IMR-90 (cell line): ENCODE data around the gene PRKD3. TPM values are rescaled to one million over a fixed set of nuclear protein-coding genes. Genes with fewer than 3 reads are reported as not detected.

Experiments used
- ATAC-seq: fragments of 200-7000 bp; cut with Tn5 transposase; 2 replicates; pipeline ENCODE4 v1.9.1; 2020; ENCODE audit warnings: low read depth, mild to moderate bottlenecking, moderate library complexity
- BruUV-seq: library from RNA; stranded (reverse); fragments of 400-500 nt; replicated peaks from 2 replicates; lab custom pipeline; 2021; lab: Mats Ljungman, UMichigan
- CTCF ChIA-PET: fragments of 300-600 bp; formaldehyde crosslinking; extraction: SDS; loops from one replicate; lab custom pipeline; 2021; ENCODE audit warnings: antibody characterized with exemption; lab: Yijun Ruan, JAX
- POLR2A ChIA-PET: fragments of 300-600 bp; sonication (Branson Sonifier 250); formaldehyde crosslinking; loops from one replicate; lab custom pipeline; 2022; ENCODE audit warnings: antibody characterized with exemption; ENCODE audit not compliant: unreplicated experiment; lab: Charles Lee
- DNase-seq: peaks from one replicate; pipeline ENCODE4 v3.0.0; 2013
- H2AFZ ChIP-seq: replicated peaks from 2 replicates; pipeline ENCODE3; 2013; ENCODE audit warnings: low read length, mild to moderate bottlenecking; ENCODE audit not compliant: poor library complexity
- H2AK5ac ChIP-seq: 2 replicates; pipeline ENCODE4 v1.6.1; 2013; ENCODE audit warnings: low read depth, low read length, inconsistent platforms
- H2AK9ac ChIP-seq: replicated peaks from 2 replicates; pipeline ENCODE3; 2013; ENCODE audit warnings: mild to moderate bottlenecking, low read depth, low read length, moderate library complexity; ENCODE audit not compliant: poor library complexity
- H2BK120ac ChIP-seq: 2 replicates; pipeline ENCODE4 v1.6.1; 2013; ENCODE audit warnings: low read depth, low read length, inconsistent platforms
- H2BK15ac ChIP-seq: 3 replicates; pipeline ENCODE4 v1.6.1; 2013; ENCODE audit warnings: low read depth, low read length, inconsistent platforms
- H2BK20ac ChIP-seq: 2 replicates; pipeline ENCODE4 v1.6.1; 2013; ENCODE audit warnings: low read depth, mild to moderate bottlenecking, inconsistent platforms, low read length, moderate library complexity
- H2BK5ac ChIP-seq: 2 replicates; pipeline ENCODE4 v1.6.1; 2013; ENCODE audit warnings: mild to moderate bottlenecking, low read depth, low read length, inconsistent platforms; ENCODE audit not compliant: poor library complexity, severe bottlenecking
- H3K14ac ChIP-seq: replicated peaks from 2 replicates; pipeline ENCODE4 v1.6.1; 2013; ENCODE audit warnings: low read depth, low read length, inconsistent platforms
- H3K18ac ChIP-seq: 2 replicates; pipeline ENCODE4 v1.6.1; 2013; ENCODE audit warnings: low read depth, low read length, control low read depth
- H3K23ac ChIP-seq: 2 replicates; pipeline ENCODE4 v1.6.1; 2013; ENCODE audit warnings: low read depth, low read length, inconsistent platforms
- H3K27ac ChIP-seq: 2 replicates; pipeline ENCODE4 v1.5.1; 2013; ENCODE audit warnings: mild to moderate bottlenecking, control low read depth, low read length; ENCODE audit not compliant: insufficient read depth
- H3K27me3 ChIP-seq: 2 replicates; pipeline ENCODE4 v1.6.1; 2013; ENCODE audit warnings: low read length; ENCODE audit not compliant: control insufficient read depth, insufficient read depth
- H3K36me3 ChIP-seq: 2 replicates; pipeline ENCODE4 v1.6.1; 2013; ENCODE audit warnings: low read length, mixed read lengths; ENCODE audit not compliant: control insufficient read depth, insufficient read depth
- H3K4ac ChIP-seq: 2 replicates; pipeline ENCODE4 v1.6.1; 2013; ENCODE audit warnings: low read depth, low read length, inconsistent platforms
- H3K4me1 ChIP-seq: 2 replicates; pipeline ENCODE4 v1.6.1; 2013; ENCODE audit warnings: low read length, mixed read lengths; ENCODE audit not compliant: control insufficient read depth, insufficient read depth
- H3K4me2 ChIP-seq: 2 replicates; pipeline ENCODE4 v1.6.1; 2013; ENCODE audit warnings: low read depth, mild to moderate bottlenecking, control low read depth, low read length, moderate library complexity
- H3K4me3 ChIP-seq: 2 replicates; pipeline ENCODE4 v1.5.1; 2013; ENCODE audit warnings: low read depth, mild to moderate bottlenecking, control low read depth, low read length, moderate library complexity; ENCODE audit not compliant: insufficient read depth
- H3K56ac ChIP-seq: 2 replicates; pipeline ENCODE4 v1.6.1; 2013; ENCODE audit warnings: low read length, inconsistent platforms; ENCODE audit not compliant: insufficient read depth; ENCODE audit errors: extremely low read depth
- H3K79me1 ChIP-seq, 2 experiments: 2 replicates each; pipeline ENCODE4 v1.6.1; 2013; ENCODE audit warnings: low read length in 2 of 2, inconsistent platforms in 1 of 2, low read depth in 1 of 2
- H3K9ac ChIP-seq: 2 replicates; pipeline ENCODE4 v1.6.1; 2013; ENCODE audit warnings: low read depth, low read length, control low read depth
- H3K9me1 ChIP-seq: 2 replicates; pipeline ENCODE4 v1.6.1; 2013; ENCODE audit warnings: low read length, inconsistent platforms; ENCODE audit not compliant: insufficient read depth
- H3K9me3 ChIP-seq: 2 replicates; pipeline ENCODE4 v1.6.1; 2013; ENCODE audit warnings: low read length; ENCODE audit not compliant: control insufficient read depth, insufficient read depth
- H4K20me1 ChIP-seq: 2 replicates; pipeline ENCODE4 v1.6.1; 2013; ENCODE audit warnings: low read length, inconsistent platforms; ENCODE audit not compliant: insufficient read depth
- H4K5ac ChIP-seq: 2 replicates; pipeline ENCODE4 v1.6.1; 2013; ENCODE audit warnings: mild to moderate bottlenecking, low read depth, low read length, control low read depth
- H4K8ac ChIP-seq, 2 experiments: 2 replicates each; pipeline ENCODE4 v1.6.1; 2013; ENCODE audit warnings: low read depth in 2 of 2, low read length in 2 of 2, control low read depth in 1 of 2, inconsistent platforms in 1 of 2
- H4K91ac ChIP-seq: 2 replicates; pipeline ENCODE4 v1.6.1; 2013; ENCODE audit warnings: low read depth, low read length, inconsistent platforms; ENCODE audit not compliant: insufficient read depth
- BHLHE40 ChIP-seq: fragments of 150-350 bp; IDR thresholded peaks from 2 replicates; pipeline ENCODE4 v1.6.1; 2016; ENCODE audit warnings: mild to moderate bottlenecking, low read depth, low read length
- CEBPB ChIP-seq: IDR thresholded peaks from 2 replicates; pipeline ENCODE4 v1.6.1; 2012; ENCODE audit warnings: low read depth, low read length, improper control_type of control experiment
- CHD1 ChIP-seq: IDR thresholded peaks from 2 replicates; pipeline ENCODE4 v1.6.1; 2012; ENCODE audit warnings: low read depth, low read length, improper control_type of control experiment
- CTCF ChIP-seq: conservative IDR thresholded peaks from 2 replicates; pipeline ENCODE4 v1.5.1; 2012; ENCODE audit warnings: mild to moderate bottlenecking, low read depth, low read length, improper control_type of control experiment
- ELK1 ChIP-seq: fragments of 150-350 bp; IDR thresholded peaks from 2 replicates; pipeline ENCODE4 v1.6.1; 2016; ENCODE audit warnings: low read depth, mild to moderate bottlenecking, low read length, moderate library complexity, borderline replicate concordance
- FOS ChIP-seq: fragments of 150-350 bp; IDR thresholded peaks from 2 replicates; pipeline ENCODE4 v1.6.1; 2016; ENCODE audit warnings: low read depth, low read length
- MAFK ChIP-seq: IDR thresholded peaks from 2 replicates; pipeline ENCODE4 v1.6.1; 2012; ENCODE audit warnings: low read depth, low read length, improper control_type of control experiment
- MAZ ChIP-seq: IDR thresholded peaks from 2 replicates; pipeline ENCODE4 v1.6.1; 2012; ENCODE audit warnings: low read depth, mild to moderate bottlenecking, low read length, improper control_type of control experiment, moderate library complexity, borderline replicate concordance
- NFE2L2 ChIP-seq: fragments of 150-350 bp; IDR thresholded peaks from 2 replicates; pipeline ENCODE4 v1.6.1; 2016; ENCODE audit warnings: low read depth, mild to moderate bottlenecking, low read length
- POLR2A ChIP-seq: IDR thresholded peaks from 2 replicates; pipeline ENCODE4 v1.6.1; 2012; ENCODE audit warnings: mild to moderate bottlenecking, low read depth, low read length
- RAD21 ChIP-seq: IDR thresholded peaks from 2 replicates; pipeline ENCODE4 v1.6.1; 2012; ENCODE audit warnings: low read length, improper control_type of control experiment
- RCOR1 ChIP-seq: IDR thresholded peaks from 2 replicates; pipeline ENCODE4 v1.6.1; 2012; ENCODE audit warnings: mild to moderate bottlenecking, low read length, improper control_type of control experiment; ENCODE audit not compliant: insufficient replicate concordance
- SMC3 ChIP-seq: fragments of 150-350 bp; IDR thresholded peaks from 2 replicates; pipeline ENCODE4 v1.6.1; 2016; ENCODE audit warnings: low read depth, mild to moderate bottlenecking, antibody characterized with exemption, low read length, moderate library complexity
- USF2 ChIP-seq: fragments of 150-350 bp; IDR thresholded peaks from 2 replicates; pipeline ENCODE4 v1.6.1; 2017; ENCODE audit warnings: mild to moderate bottlenecking, antibody characterized with exemption, low read length, low read depth
- dilution Hi-C: fragments of 300-500 bp; cut with HindIII; formaldehyde crosslinking; loops from one replicate; pipeline ENCODE4 v1.14.3; 2018; ENCODE audit warnings: low sequenced_read_pairs; ENCODE audit not compliant: unreplicated experiment
- in situ Hi-C: fragments of 300-500 bp; cut with MboI; formaldehyde crosslinking; loops from 3 replicates; pipeline ENCODE4 v1.14.3; 2019; ENCODE audit warnings: low sequenced_read_pairs, inconsistent platforms, mixed read lengths
- intact Hi-C: fragments of 100-400 bp; cut with micrococcal nuclease; formaldehyde crosslinking; loops from 2 replicates; pipeline ENCODE4 v1.10.0; 2022
- polyA plus RNA-seq, 3 experiments: library from polyadenylated mRNA; depleted of rRNA; stranded (reverse); fragments of >200 nt; gene quantifications; 2 replicates each; pipeline ENCODE4 v1.2.3, GENCODE V29; 2012; ENCODE audit warnings: low replicate concordance in 1 of 3
- total RNA-seq: library from RNA; depleted of rRNA; stranded (reverse); fragments of >200 nt; gene quantifications from 2 replicates; pipeline ENCODE4 v1.2.3, GENCODE V29; 2012

PRKD3 gene
- total and polyA plus RNA-seq, 2 of the 4 experiments (the other 2 are of a cell fraction) = 15.8 to 46.4 TPM

- no peak overlapping the region for H3K4me2 ChIP-seq
- H3K56ac ChIP-seq = no peak overlapping the region
- no peak overlapping the region for H2AK5ac ChIP-seq
- peaks cover 8 to 13% of the 10 kb centered on the region in 2 experiments; a peak in 2 of 4 replicates for H3K79me1 ChIP-seq
- H3K9me1 ChIP-seq = no peaks in the 10 kb centered on the region
- dilution Hi-C loops (no loop called here), in situ Hi-C loops (no loop called here), intact Hi-C loops (no loop called here)
- H3K14ac ChIP-seq = no peak overlapping the region
- H3K36me3 ChIP-seq = peaks cover 10% of the 10 kb centered on the region
- H4K91ac ChIP-seq = no peak overlapping the region
- POLR2A ChIA-PET = no interaction called here
- no peaks in the 10 kb centered on the region for H3K27me3 ChIP-seq
- H2BK15ac ChIP-seq = no peak overlapping the region
- peaks cover 6% of the 10 kb centered on the region for H3K4me1 ChIP-seq
- CTCF ChIA-PET = no interaction called here
- no peak overlapping the region for H4K5ac ChIP-seq
- no peaks in the 10 kb centered on the region for H4K20me1 ChIP-seq
- H3K23ac ChIP-seq = no peak overlapping the region
- no peak overlapping the region for H3K18ac ChIP-seq
- H2AFZ ChIP-seq = no peak overlapping the region
- no peak overlapping the region for H2BK120ac ChIP-seq
- no peak overlapping the region for H3K4ac ChIP-seq
- H2AK9ac ChIP-seq = no peak overlapping the region
- H3K9me3 ChIP-seq = no peaks in the 10 kb centered on the region
- BruUV-seq = no TSS peak
- H4K8ac ChIP-seq = no peak overlapping the region
- H2BK20ac ChIP-seq = no peak overlapping the region
- H2BK5ac ChIP-seq = peak overlapping the region; percentile 26
- no peak overlapping the region for H3K27ac ChIP-seq
- no peak for ATAC-seq
- DNase-seq = peak; percentile 13
- H3K4me3 ChIP-seq = no peak overlapping the region
- H3K9ac ChIP-seq = no peak overlapping the region
- TF ChIP-seq RCOR1 = no peak
- TF ChIP-seq BHLHE40 = no peak
- no peak for TF ChIP-seq CTCF
- no peak for TF ChIP-seq NFE2L2
- no peak for TF ChIP-seq RAD21
- no peak for TF ChIP-seq FOS
- TF ChIP-seq CHD1 = no peak
- no peak for TF ChIP-seq CEBPB
- TF ChIP-seq SMC3 = no peak
- no peak for TF ChIP-seq POLR2A
- no peak for TF ChIP-seq MAZ
- TF ChIP-seq MAFK = no peak
- TF ChIP-seq USF2 = no peak
- TF ChIP-seq ELK1 = no peak
Observed at GRCh38 chr2:37284381-37284780, 40.3 kb downstream of the PRKD3 start.
